Measurements from ENCODE around the gene ZNF451.

DNA sequence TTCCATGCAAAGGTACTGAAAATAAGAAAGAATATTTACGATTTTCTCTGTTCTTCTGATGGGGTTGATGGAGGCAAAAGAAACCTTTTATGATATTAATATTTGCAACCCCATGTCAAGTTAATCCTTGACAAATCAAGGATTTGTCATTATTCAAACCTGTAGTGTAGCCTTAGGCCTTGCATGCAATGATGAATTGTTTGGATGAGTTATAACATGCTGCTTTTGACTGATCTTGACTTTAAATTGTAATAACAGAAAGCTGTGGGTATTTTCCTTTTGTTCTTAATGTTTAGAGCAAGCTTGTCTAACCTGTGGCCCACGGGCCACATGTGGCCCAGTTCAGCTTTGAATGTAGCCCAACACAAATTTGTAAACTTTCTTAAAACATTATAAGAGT is 69.1 kb downstream of the ZNF451 start:
- TF ChIP-seq, protein P1, sequence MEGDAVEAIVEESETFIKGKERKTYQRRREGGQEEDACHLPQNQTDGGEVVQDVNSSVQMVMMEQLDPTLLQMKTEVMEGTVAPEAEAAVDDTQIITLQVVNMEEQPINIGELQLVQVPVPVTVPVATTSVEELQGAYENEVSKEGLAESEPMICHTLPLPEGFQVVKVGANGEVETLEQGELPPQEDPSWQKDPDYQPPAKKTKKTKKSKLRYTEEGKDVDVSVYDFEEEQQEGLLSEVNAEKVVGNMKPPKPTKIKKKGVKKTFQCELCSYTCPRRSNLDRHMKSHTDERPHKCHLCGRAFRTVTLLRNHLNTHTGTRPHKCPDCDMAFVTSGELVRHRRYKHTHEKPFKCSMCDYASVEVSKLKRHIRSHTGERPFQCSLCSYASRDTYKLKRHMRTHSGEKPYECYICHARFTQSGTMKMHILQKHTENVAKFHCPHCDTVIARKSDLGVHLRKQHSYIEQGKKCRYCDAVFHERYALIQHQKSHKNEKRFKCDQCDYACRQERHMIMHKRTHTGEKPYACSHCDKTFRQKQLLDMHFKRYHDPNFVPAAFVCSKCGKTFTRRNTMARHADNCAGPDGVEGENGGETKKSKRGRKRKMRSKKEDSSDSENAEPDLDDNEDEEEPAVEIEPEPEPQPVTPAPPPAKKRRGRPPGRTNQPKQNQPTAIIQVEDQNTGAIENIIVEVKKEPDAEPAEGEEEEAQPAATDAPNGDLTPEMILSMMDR (IDR thresholded peaks at IDR 0.05; ENCODE audit: low read depth, low read length): no peak
- no peak for TF ChIP-seq EZH2phosphoT487 (IDR thresholded peaks at IDR 0.05; ENCODE audit: low read depth)
